HepG2 (cell line): ENCODE measurements around the gene SKIC2. TPM values are rescaled to one million over a fixed set of nuclear protein-coding genes. Genes with fewer than 3 reads are reported as not detected.

Experiments
- ARNT2 ChIP-seq: sonication (generic); formaldehyde crosslinking; IDR thresholded peaks from 2 replicates; pipeline ENCODE4 v1.8.0; 2022; ENCODE audit warnings: mild to moderate bottlenecking, low read depth, missing genetic modification reagents, moderate library complexity
- ATM ChIP-seq: fragments of 450-650 bp; IDR thresholded peaks from 2 replicates; pipeline ENCODE4 v1.7.1; 2017; ENCODE audit warnings: mild to moderate bottlenecking, borderline replicate concordance
- HMG20A ChIP-seq: IDR thresholded peaks from 2 replicates; pipeline ENCODE4 v1.6.1; 2016; ENCODE audit warnings: borderline replicate concordance
- HMG20B ChIP-seq: conservative IDR thresholded peaks from 2 replicates; pipeline ENCODE4 v1.6.1; 2016; ENCODE audit warnings: missing genetic modification reagents, missing compliant biosample characterization
- JUNB ChIP-seq: sonication (generic); formaldehyde crosslinking; IDR thresholded peaks from 2 replicates; pipeline ENCODE4 v1.8.0; 2022; ENCODE audit warnings: missing genetic modification reagents, mild to moderate bottlenecking, borderline replicate concordance
- KMT2B ChIP-seq: IDR thresholded peaks from 2 replicates; pipeline ENCODE4 v1.6.1; 2016; ENCODE audit warnings: missing genetic modification reagents, missing compliant biosample characterization
- PCBP1 ChIP-seq: fragments of 200-400 bp; formaldehyde crosslinking; IDR thresholded peaks from 2 replicates; pipeline ENCODE4 v1.6.1; 2017; ENCODE audit warnings: mild to moderate bottlenecking, low read depth, low read length, borderline replicate concordance
- SKIL ChIP-seq: sonication (generic); formaldehyde crosslinking; IDR thresholded peaks from 2 replicates; pipeline ENCODE4 v1.8.0; 2022; ENCODE audit warnings: missing genetic modification reagents, mild to moderate bottlenecking, moderate library complexity, borderline replicate concordance
- SRY ChIP-seq: sonication (generic); formaldehyde crosslinking; IDR thresholded peaks from 2 replicates; pipeline ENCODE4 v1.8.0; 2022; ENCODE audit warnings: mild to moderate bottlenecking, missing genetic modification reagents
- ZNF260 ChIP-seq: sonication (generic); formaldehyde crosslinking; IDR thresholded peaks from 2 replicates; pipeline ENCODE4 v1.4.0; 2020; ENCODE audit warnings: missing genetic modification reagents, low read depth, mild to moderate bottlenecking, borderline replicate concordance
- ZNF367 ChIP-seq: sonication (generic); formaldehyde crosslinking; IDR thresholded peaks from 2 replicates; pipeline ENCODE4 v1.4.0; 2020; ENCODE audit warnings: missing genetic modification reagents, borderline replicate concordance
- ZNF512 ChIP-seq: sonication (generic); formaldehyde crosslinking; IDR thresholded peaks from 2 replicates; pipeline ENCODE4 v1.4.0; 2020; ENCODE audit warnings: mild to moderate bottlenecking, missing genetic modification reagents
- ZNF775 ChIP-seq: sonication (generic); formaldehyde crosslinking; IDR thresholded peaks from 2 replicates; pipeline ENCODE4 v1.4.0; 2020; ENCODE audit warnings: missing genetic modification reagents, mild to moderate bottlenecking, moderate library complexity, borderline replicate concordance
- ZNF839 ChIP-seq: sonication (generic); formaldehyde crosslinking; IDR thresholded peaks from 2 replicates; pipeline ENCODE4 v1.4.0; 2020; ENCODE audit warnings: missing genetic modification reagents, mild to moderate bottlenecking, borderline replicate concordance
- polyA plus RNA-seq, 8 experiments: library from polyadenylated mRNA; depleted of rRNA in 3 of 8; stranded (reverse) in 7 of 8; unstranded in 1 of 8; fragments of >200 nt; fragmentation: Illumina TruSeq in 4 of 8; extraction: Trizol in 4 of 8; gene quantifications; 2 replicates each; pipeline versions ENCODE4 v1.2.1 to v1.2.3, GENCODE V29; 2011 to 2016; ENCODE audit warnings: low read depth in 4 of 8, missing spikeins in 1 of 8, mixed read lengths in 1 of 8; ENCODE audit not compliant: insufficient read depth in 1 of 8
- total RNA-seq, 5 experiments: library from RNA; depleted of rRNA; stranded (reverse); fragments of >200 nt; fragmentation: Illumina TruSeq; extraction: Trizol; gene quantifications; 2 replicates each; pipeline ENCODE4 v1.2.3, GENCODE V29; 2016; ENCODE audit warnings: low read depth in 1 of 5
- TF ChIP-seq, protein P1 (sequence below): sonication (generic); formaldehyde crosslinking; IDR thresholded peaks from 2 replicates; pipeline ENCODE4 v1.8.0; 2022; ENCODE audit warnings: missing genetic modification reagents, mild to moderate bottlenecking, borderline replicate concordance
- TF ChIP-seq, protein P2 (sequence below): sonication (generic); formaldehyde crosslinking; IDR thresholded peaks from 2 replicates; pipeline ENCODE4 v1.4.0; 2020; ENCODE audit warnings: missing genetic modification reagents; ENCODE audit errors: not compliant biosample characterization
- TF ChIP-seq, protein P3 (sequence below): sonication (generic); formaldehyde crosslinking; IDR thresholded peaks from 2 replicates; pipeline ENCODE4 v1.4.0; 2020; ENCODE audit warnings: missing genetic modification reagents, mild to moderate bottlenecking, borderline replicate concordance
- TF ChIP-seq, protein P4 (sequence below): sonication (generic); formaldehyde crosslinking; IDR thresholded peaks from 2 replicates; pipeline ENCODE4 v1.5.1; 2020; ENCODE audit warnings: missing genetic modification reagents, mild to moderate bottlenecking, borderline replicate concordance

SKIC2 gene
- total and polyA plus RNA-seq, 2 of the 13 experiments (the other 11 are each of a cell fraction or from before 2014, with no cell fraction given), result 67.1 to 68.4 TPM

DNA sequence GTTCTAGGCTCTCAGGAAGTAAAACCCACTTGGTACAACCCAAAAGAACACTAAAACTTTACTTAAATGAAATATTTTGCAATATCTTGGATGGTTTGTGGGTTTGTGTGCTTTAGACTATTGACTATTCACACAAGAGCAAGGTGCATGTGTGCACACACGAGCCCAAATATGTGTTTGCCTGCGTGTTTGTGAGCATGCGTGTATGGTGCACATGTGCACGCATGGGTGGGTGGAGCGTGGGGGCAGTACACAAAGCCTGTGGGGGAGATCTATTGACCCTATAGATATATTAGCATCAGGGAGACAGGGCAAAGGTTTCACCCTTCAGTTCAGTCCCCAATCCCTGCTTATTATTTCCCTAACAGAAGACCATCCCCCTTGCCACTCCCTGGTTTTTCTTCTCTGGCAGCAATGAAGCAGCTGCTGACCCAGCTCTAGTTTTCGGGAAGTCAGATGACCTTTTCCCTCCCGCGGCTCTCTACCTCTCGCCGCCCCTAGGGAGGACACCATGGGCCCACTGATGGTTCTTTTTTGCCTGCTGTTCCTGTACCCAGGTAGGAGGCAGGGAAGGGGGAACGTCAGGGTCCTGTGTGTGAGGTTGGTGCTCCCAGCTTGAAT is 31.6 kb upstream of the SKIC2 start, which contains the start of gene C2 (continued):
- TF ChIP-seq ATM (no peak), ARNT2 (CRISPR knock-in tag) (peak; percentile 76), JUNB (CRISPR knock-in tag) (no peak; the same call in 1 of the 2 replicates), SRY (CRISPR knock-in tag) (peak; percentile 27; the same call in 1 of the 2 replicates), ZNF839 (no peak), SKIL (CRISPR knock-in tag) (peak; percentile 74), ZNF512 (CRISPR knock-in tag) (no peak), HMG20A (CRISPR knock-in tag) (peak; percentile 91; the same call in 1 of the 2 replicates), ZNF775 (CRISPR knock-in tag) (no peak), PCBP1 (no peak), ZNF367 (CRISPR knock-in tag) (no peak), HMG20B (CRISPR knock-in tag) (peak; percentile 67), ZNF260 (CRISPR knock-in tag) (no peak), KMT2B (peak; percentile 51; the same call in 1 of the 2 replicates)
- TF ChIP-seq, protein P1, sequence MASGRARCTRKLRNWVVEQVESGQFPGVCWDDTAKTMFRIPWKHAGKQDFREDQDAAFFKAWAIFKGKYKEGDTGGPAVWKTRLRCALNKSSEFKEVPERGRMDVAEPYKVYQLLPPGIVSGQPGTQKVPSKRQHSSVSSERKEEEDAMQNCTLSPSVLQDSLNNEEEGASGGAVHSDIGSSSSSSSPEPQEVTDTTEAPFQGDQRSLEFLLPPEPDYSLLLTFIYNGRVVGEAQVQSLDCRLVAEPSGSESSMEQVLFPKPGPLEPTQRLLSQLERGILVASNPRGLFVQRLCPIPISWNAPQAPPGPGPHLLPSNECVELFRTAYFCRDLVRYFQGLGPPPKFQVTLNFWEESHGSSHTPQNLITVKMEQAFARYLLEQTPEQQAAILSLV, result 0 out of 2 replicates have a peak, but pooled peaks have one; percentile 67
- TF ChIP-seq, protein P2, sequence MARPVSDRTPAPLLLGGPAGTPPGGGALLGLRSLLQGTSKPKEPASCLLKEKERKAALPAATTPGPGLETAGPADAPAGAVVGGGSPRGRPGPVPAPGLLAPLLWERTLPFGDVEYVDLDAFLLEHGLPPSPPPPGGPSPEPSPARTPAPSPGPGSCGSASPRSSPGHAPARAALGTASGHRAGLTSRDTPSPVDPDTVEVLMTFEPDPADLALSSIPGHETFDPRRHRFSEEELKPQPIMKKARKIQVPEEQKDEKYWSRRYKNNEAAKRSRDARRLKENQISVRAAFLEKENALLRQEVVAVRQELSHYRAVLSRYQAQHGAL, result no peak
- TF ChIP-seq, protein P3, sequence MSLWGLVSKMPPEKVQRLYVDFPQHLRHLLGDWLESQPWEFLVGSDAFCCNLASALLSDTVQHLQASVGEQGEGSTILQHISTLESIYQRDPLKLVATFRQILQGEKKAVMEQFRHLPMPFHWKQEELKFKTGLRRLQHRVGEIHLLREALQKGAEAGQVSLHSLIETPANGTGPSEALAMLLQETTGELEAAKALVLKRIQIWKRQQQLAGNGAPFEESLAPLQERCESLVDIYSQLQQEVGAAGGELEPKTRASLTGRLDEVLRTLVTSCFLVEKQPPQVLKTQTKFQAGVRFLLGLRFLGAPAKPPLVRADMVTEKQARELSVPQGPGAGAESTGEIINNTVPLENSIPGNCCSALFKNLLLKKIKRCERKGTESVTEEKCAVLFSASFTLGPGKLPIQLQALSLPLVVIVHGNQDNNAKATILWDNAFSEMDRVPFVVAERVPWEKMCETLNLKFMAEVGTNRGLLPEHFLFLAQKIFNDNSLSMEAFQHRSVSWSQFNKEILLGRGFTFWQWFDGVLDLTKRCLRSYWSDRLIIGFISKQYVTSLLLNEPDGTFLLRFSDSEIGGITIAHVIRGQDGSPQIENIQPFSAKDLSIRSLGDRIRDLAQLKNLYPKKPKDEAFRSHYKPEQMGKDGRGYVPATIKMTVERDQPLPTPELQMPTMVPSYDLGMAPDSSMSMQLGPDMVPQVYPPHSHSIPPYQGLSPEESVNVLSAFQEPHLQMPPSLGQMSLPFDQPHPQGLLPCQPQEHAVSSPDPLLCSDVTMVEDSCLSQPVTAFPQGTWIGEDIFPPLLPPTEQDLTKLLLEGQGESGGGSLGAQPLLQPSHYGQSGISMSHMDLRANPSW (CRISPR knock-in tag), result peak; percentile 74; the same call in 1 of the 2 replicates
- TF ChIP-seq, protein P4, sequence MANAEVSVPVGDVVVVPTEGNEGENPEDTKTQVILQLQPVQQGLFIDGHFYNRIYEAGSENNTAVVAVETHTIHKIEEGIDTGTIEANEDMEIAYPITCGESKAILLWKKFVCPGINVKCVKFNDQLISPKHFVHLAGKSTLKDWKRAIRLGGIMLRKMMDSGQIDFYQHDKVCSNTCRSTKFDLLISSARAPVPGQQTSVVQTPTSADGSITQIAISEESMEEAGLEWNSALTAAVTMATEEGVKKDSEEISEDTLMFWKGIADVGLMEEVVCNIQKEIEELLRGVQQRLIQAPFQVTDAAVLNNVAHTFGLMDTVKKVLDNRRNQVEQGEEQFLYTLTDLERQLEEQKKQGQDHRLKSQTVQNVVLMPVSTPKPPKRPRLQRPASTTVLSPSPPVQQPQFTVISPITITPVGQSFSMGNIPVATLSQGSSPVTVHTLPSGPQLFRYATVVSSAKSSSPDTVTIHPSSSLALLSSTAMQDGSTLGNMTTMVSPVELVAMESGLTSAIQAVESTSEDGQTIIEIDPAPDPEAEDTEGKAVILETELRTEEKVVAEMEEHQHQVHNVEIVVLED, result no peak
